Measurements from ENCODE around the gene DIP2A. TPM values are rescaled to one million over a fixed set of nuclear protein-coding genes. Genes with fewer than 3 reads are reported as not detected.
A peak's percentile ranks its signal among the peaks of the same experiment; 100 is the strongest.

Gene DIP2A
- total RNA-seq, 1 donor from 2014 or later = 27.9 TPM

DNA sequence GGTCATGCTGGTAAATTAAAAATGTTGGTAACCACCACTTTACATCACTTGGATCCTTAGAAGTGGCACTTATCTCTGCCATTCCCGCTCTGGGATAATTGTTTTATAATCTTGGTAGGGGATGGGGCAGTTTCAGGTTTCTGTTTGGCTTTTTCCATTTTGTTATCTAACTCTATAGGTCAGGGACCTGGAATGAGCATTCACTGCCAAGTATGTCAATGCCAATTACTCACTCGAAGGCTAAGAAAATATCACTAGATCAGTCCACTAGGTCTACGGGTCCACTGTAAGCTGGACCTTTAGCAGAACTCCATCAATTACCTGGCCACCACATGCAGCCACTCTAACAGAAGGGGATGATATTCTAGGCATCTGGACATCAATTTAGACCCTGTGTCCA, 4.5 kb upstream of the DIP2A start:
- Mint-ChIP-seq H3K27ac (ENCODE audit: unreplicated experiment) (no peak overlapping the region), H3K36me3 (ENCODE audit: low read depth) (no peaks in the 10 kb centered on the region), H3K27me3 (ENCODE audit: low read depth) (no peaks in the 10 kb centered on the region), H3K4me1 (ENCODE audit: low read depth) (peaks cover 35% of the 10 kb centered on the region), H3K4me3 (ENCODE audit: unreplicated experiment) (no peak overlapping the region), H3K9me3 (ENCODE audit: low read depth) (peaks cover 2% of the 10 kb centered on the region)
- TF ChIP-seq, protein P1, sequence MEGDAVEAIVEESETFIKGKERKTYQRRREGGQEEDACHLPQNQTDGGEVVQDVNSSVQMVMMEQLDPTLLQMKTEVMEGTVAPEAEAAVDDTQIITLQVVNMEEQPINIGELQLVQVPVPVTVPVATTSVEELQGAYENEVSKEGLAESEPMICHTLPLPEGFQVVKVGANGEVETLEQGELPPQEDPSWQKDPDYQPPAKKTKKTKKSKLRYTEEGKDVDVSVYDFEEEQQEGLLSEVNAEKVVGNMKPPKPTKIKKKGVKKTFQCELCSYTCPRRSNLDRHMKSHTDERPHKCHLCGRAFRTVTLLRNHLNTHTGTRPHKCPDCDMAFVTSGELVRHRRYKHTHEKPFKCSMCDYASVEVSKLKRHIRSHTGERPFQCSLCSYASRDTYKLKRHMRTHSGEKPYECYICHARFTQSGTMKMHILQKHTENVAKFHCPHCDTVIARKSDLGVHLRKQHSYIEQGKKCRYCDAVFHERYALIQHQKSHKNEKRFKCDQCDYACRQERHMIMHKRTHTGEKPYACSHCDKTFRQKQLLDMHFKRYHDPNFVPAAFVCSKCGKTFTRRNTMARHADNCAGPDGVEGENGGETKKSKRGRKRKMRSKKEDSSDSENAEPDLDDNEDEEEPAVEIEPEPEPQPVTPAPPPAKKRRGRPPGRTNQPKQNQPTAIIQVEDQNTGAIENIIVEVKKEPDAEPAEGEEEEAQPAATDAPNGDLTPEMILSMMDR (IDR thresholded peaks at IDR 0.05) = no peak
- no peak for DNase-seq (ENCODE audit: low spot score)

DNA sequence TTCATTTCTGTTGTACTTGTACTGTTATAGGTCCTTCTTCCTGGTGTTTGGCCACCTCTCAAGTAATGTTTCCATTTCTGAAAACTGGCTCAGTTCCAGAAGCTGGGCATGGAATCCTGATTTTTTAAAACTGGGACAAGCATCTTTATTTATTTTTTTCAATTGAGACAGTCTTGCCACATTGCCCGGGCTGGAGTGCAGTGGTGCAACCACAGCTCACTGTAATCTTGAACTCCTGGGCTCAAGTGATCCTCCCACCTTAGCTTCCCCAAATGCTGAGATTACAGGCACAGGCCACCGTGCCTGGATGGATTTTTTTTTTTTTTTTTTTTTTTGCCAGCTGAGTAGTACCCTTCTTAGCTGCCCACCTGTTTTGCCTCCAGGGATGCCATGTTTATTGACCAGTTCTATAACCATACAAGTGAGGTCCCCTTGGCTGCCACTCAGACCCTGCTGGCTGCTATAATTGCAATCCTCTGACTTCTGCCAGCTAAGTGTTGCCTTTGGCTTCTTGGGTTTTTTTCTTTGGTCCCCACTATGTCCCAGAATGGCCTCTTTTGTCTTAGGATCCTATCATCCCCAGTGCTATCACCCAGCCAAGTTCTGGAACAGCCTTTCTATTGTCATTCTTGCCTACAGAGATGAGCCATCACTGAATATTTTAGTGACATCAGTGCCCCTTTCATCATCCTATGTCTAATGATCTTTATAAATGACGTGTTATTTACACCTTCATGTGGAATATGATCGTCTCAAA, 3.9 kb upstream of the DIP2A start:
- TF ChIP-seq, protein P1 (IDR thresholded peaks at IDR 0.05) = no peak

GRCh38 chr21:46455575-46456385, 2.9 kb upstream of the DIP2A start:
- Mint-ChIP-seq H3K27ac (ENCODE audit: unreplicated experiment) (peak overlapping the region; percentile 69), H3K27me3 (ENCODE audit: low read depth) (no peaks in the 10 kb centered on the region), H3K9me3 (ENCODE audit: low read depth) (no peaks in the 10 kb centered on the region), H3K4me1 (ENCODE audit: low read depth) (peaks cover 45% of the 10 kb centered on the region), H3K4me3 (ENCODE audit: unreplicated experiment) (no peak overlapping the region), H3K36me3 (ENCODE audit: low read depth) (no peaks in the 10 kb centered on the region)
- no peak for DNase-seq (ENCODE audit: low spot score)
- TF ChIP-seq, protein P1 (IDR thresholded peaks at IDR 0.05) = no peak

More for the DNA sequence above, 3.9 kb upstream of the DIP2A start:
- H3K27ac Mint-ChIP-seq (ENCODE audit: unreplicated experiment) = peak overlapping the region; percentile 67
- no peaks in the 10 kb centered on the region for H3K9me3 Mint-ChIP-seq (ENCODE audit: low read depth)
- H3K4me3 Mint-ChIP-seq (ENCODE audit: unreplicated experiment) = no peak overlapping the region
- peaks cover 37% of the 10 kb centered on the region for H3K4me1 Mint-ChIP-seq (ENCODE audit: low read depth)
- DNase-seq (ENCODE audit: low spot score) = no peak
- H3K36me3 Mint-ChIP-seq (ENCODE audit: low read depth) = no peaks in the 10 kb centered on the region
- H3K27me3 Mint-ChIP-seq (ENCODE audit: low read depth) = no peaks in the 10 kb centered on the region

DNA sequence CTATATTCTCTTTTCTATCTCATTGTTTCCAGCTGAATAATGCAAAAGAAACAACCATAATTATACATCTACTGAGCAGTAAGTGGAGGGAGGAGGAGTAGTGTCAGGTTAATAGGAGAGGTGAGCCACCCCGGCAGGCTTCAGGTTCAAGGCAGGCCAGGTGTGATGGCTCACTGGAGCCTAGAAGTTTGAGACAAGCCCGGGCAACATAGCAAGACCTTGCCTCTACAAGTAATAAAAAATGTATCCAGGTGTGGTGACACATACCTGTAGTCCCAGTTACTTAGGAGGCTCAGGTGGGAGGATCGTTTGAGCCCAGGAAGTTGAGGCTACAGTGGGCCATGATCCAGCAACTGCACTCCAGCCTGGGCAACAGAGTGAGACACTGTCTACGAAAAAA, 1.9 kb upstream of the DIP2A start:
- DNase-seq (ENCODE audit: low spot score) = no peak
- Mint-ChIP-seq H3K27ac (ENCODE audit: unreplicated experiment) (peak overlapping the region; percentile 17), H3K27me3 (ENCODE audit: low read depth) (no peaks in the 10 kb centered on the region), H3K36me3 (ENCODE audit: low read depth) (no peaks in the 10 kb centered on the region), H3K9me3 (ENCODE audit: low read depth) (no peaks in the 10 kb centered on the region), H3K4me3 (ENCODE audit: unreplicated experiment) (no peak overlapping the region), H3K4me1 (ENCODE audit: low read depth) (peaks cover 48% of the 10 kb centered on the region)
- TF ChIP-seq, protein P1 (IDR thresholded peaks at IDR 0.05) = no peak

DNA sequence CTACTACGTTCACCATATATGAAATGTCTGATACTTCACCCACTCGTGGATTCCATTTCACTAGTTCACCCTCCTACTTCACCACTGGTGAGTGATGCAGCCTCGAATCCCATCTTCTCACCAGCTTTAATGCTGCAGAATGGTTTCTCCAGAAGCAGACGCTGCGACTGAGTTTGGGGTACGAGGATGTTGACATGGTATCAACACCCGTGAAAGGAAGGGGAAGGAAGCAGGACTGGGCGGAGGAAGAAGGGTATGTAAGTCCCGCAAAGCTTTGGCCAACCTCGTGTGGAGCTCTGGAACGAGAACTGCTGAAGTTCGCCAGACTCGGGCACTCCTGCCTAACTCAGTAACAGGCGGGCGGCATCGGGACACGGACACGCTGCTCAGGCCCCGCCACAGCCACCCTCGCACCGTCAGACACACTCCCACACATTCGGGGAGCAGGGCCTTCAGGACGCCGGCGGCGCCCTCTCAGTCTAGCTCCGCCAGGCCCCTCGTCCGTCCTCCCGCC, 833 bp upstream of the DIP2A start:
- H3K36me3 Mint-ChIP-seq (ENCODE audit: low read depth) = no peaks in the 10 kb centered on the region

More for the DNA sequence above, 833 bp upstream of the DIP2A start:
- H3K4me1 Mint-ChIP-seq (ENCODE audit: low read depth) = peaks cover 54% of the 10 kb centered on the region
- peak overlapping the region; percentile 88 for H3K4me3 Mint-ChIP-seq (ENCODE audit: unreplicated experiment)
- peak overlapping the region; percentile 91 for H3K27ac Mint-ChIP-seq (ENCODE audit: unreplicated experiment)
- H3K27me3 Mint-ChIP-seq (ENCODE audit: low read depth) = no peaks in the 10 kb centered on the region
- no peaks in the 10 kb centered on the region for H3K9me3 Mint-ChIP-seq (ENCODE audit: low read depth)
- DNase-seq (ENCODE audit: low spot score) = peak; percentile 88
- TF ChIP-seq, protein P1 (IDR thresholded peaks at IDR 0.05) = peak; percentile 13

Measured in chondrocyte (in vitro differentiated cells).